Activated CD4-positive, alpha-beta T cell treated with anti-CD3 and anti-CD28 coated beads, Interleukin-2, amount 50 U/mL, for 4 hours (primary cell): ENCODE data around the gene CPEB4.

ENCODE experiments used
- DNase-seq, 2 experiments: peaks; one replicate each; pipeline ENCODE4 v3.0.0-alpha.2; 2020

CPEB4 gene

GRCh38 chr5:173988554-173989431, 100.6 kb downstream of the CPEB4 start, which contains the start of gene C5orf47:
TSS of gene C5orf47 (plus strand) at chr5:173989170. CDS start at chr5:173989264, 94 bp downstream.
- DNase-seq = no peak

- DNase-seq = no peak
These were observed 101.4 kb downstream of the CPEB4 start for GRCh38 chr5:173989432-173990082.

- no peak for DNase-seq
These were observed 109.2 kb downstream of the CPEB4 start for GRCh38 chr5:173997331-173997730.

DNA sequence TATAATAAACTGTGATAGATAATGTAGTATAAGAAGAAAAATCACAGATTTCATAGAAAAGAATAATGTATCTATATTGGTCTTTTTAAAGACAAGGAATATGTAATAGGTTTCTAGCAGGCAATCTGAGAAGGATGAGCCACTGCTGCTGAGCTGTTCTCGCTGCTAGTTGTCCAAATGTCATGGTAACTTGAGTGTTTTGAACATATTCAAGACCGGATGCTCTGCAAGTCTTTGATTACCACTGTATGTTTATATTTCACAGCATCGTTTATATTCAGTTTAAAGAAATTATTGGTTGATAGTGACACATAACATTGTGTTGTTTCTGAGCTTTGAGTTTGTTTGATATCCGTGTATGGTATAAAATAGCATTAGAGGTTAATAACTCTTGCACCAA, 110.4 kb downstream of the CPEB4 start:
- DNase-seq = no peak

DNA sequence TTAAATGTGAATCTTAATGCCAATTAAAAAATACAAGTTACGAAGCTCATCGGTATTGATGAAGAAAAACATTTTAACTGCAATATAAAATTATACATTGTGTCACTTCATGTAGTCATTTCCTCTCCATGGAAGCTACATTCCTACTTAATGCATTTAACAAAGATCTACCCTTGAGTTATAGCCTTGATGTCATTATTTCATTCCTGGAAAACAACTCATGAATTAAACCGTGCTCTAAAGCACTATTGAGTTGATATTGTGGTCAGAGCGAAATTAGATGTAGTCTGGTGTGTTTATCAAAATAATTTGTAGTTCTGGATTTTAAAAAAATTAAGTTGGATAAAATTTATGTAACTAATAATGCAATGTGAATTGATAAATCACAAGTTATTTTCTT, 111.9 kb downstream of the CPEB4 start:
- no peak for DNase-seq

DNA sequence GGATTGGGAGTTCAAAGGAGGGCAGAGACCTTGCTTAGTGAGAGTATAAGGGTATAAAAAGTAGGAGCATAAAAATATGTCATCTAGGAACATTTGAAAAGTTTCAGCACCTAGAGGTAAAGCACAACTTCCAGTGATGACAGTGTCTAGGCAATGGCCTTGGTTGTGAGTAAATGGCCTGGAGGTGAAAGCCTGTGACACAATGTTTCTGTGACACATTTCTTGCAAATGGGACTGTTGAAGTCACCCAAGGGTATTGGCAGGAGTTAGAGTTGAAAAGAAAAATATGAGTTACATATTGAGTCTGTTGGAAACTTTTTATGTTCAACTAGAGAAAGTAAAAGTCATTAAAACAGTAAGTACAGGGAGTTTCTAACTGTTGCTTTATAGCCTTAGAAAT, 115.6 kb downstream of the CPEB4 start:
- no peak for DNase-seq

- no peak for DNase-seq
These were observed 120.8 kb downstream of the CPEB4 start for GRCh38 chr5:174008922-174009321.

DNA sequence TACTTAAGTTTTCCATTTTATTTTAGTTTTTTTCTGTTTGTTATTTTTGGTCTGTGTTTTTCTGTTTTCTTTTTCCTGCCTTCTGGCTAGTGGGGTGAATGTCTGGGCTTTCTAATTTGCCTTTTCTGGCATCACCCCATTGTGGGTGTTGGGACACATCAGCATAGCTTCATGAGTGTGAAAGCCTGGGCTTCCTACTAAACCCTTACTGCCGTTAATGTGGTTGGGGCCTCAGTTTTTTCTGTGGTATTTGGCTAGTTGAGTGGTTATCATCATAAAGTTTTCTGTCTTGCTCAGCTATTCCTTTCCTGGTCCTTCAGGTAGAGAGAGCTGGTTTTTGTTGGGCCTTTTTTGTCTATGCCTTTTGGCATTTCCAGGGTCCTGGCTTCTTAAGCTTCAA, 122.2 kb downstream of the CPEB4 start:
- no peak for DNase-seq

DNA sequence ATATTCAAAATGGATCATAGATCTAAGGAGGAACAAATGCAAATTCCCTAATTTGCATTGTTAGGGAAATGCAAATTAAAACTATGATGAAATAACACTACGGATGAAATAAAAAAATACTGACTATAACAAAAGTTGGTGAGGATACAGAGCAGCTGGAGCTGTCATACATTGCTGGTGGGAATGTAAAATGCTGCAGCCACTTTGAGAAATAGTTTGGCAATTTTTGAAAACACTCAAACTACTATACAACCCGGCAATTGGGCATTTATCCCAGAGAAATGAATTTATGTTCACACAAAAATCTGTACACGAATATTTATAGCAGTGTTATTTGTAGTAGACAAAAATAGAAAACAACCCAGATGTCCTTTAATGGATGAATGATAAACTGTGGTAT, 123.3 kb downstream of the CPEB4 start:
- DNase-seq = no peak
